Hepatic stellate cell (primary cell): ENCODE results near the gene PGS1.

ENCODE experiments used
- DNase-seq: peaks from one replicate; pipeline ENCODE4 v3.0.0; 2011; ENCODE audit warnings: low spot score

The PGS1 gene

GRCh38 chr17:78364436-78365281, 13.8 kb upstream of the PGS1 start:
- no peak for DNase-seq

GRCh38 chr17:78365561-78366108, 12.8 kb upstream of the PGS1 start:
- DNase-seq = peak; percentile 53

DNA sequence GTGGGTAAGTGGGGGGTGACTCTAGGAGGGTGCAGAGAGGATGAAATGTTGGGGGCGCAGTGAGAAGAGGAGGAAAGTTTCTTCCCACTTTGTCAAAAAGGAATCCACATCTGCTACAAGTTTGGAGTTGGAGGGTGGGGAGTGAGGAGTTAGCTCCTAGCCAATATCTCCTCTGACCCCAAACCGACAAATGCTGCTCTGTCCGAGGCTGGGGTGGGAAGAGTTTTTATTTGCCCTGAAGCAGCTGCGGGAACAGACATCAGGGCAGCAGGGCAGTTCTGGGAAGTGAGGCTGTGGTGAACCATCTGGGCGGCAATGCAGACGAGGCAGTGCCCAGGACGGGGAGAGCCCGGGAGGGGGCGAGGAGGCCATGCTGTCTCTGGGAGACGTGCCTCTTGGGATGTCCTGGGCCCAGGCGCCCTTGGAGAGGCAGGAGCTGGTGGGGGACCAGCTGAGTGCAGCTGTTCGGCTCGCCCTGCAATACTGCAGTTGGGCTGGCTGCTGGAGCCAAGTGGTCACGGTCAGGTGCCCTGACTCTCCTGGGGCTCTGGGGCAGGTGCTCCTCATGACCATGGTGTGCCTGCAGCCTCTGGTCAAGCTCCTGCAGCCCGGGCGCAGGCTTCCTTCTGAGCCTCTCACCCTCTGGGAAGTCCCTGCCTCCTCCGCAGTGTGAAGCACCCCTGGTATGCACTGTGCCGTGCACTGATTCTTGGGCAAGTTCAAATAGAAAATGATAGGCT, 12.2 kb upstream of the PGS1 start:
- no peak for DNase-seq

DNA sequence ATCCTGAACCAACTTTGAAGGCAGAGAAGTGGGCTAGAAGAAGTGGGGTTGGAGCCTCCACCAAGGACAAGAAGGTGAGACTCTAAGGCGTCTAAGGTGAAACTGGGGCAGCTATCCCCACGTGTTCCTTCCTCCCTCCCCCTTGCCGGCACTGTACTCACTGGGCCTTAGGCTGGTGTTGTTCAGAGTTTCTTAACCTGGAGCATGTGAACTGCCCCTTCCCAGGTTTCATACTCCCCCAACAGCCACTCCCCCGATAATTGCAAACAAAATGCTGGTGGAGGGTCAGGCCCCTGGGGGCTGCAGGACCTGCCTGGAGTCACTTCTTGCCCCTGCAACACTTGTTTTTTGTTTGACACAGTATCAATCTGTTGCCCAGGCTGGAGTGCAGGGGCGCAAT, 11.3 kb upstream of the PGS1 start:
- DNase-seq = no peak

DNA sequence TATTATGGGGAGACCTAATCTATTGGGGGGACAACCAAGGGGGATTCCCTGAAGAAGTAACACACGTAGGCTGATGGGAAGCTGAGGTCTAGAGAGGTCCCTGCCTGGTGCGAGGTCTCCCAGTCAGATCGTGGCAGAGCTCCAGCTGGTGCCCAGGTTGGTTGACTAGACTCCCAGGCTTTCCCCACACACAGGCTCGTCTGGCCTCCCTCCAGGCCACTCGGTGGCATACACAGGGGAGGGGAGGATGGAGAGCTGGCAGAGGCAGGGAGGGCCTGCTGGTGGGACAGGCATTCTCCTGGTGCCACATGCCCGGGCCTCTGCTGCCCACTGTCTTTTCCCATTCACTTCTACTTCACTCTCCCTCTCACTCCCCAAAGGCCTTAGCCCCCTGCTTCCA, 10.1 kb upstream of the PGS1 start:
- no peak for DNase-seq

GRCh38 chr17:78368854-78369495, 9.5 kb upstream of the PGS1 start:
- DNase-seq = no peak

GRCh38 chr17:78369791-78370381, 8.6 kb upstream of the PGS1 start:
- DNase-seq = no peak

DNA sequence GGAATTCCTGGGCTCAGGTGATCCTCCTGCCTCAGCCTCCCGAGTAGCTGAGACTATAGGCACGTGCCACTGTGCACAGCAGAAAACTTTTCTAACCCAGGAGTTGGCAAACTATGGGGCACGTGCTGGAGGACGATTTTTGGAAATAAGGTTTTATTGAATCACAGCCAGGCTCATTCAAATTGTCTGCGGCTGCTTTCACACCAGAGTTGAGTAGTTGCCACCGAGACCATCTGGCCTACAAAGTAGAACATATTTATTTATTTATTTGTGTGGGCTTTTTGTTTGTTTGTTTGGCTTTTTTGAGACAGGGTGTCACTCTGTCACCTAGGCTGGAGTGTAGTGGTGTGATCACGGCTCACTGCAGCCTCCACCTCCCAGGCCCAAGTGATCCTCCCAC, 7.4 kb upstream of the PGS1 start:
- DNase-seq = no peak

DNA sequence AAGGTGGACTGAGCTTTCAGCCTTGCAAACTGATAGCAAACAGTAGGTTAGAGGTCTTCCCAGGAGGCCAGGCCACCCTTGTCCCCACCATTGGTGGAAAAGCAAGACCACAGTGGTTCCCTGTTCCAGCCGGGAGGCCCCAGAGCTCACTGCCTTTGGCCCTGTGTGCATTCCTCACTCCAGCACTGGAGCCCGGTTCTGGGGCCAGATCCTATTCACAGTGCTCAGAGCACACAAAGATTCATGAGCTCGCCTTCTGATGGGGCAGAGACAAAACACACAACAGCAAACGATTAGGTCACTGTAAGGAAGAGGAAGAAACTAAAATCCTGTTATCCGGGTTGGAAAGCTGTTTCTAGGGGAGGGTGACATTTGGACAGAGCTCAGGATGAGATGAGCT, 5.6 kb upstream of the PGS1 start:
- no peak for DNase-seq

DNA sequence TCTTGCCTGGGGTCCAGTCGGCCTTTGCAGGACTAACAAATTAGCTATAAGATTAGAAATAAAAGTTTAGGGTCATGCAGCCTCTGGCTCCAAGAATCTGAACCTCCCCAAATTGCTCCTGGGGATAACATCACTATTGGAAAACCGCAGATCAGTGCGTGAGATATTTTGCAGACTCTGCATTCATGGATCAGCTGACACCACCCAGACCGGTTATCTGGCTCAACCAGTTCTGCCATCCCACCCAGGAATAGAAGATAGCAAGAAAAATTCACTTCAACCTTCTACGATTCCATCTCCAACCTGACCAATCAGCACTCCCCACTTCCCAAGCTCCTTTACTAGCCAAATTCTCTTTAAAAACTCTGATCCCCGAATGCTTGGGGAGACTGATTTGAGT, 4.3 kb upstream of the PGS1 start:
- no peak for DNase-seq

DNA sequence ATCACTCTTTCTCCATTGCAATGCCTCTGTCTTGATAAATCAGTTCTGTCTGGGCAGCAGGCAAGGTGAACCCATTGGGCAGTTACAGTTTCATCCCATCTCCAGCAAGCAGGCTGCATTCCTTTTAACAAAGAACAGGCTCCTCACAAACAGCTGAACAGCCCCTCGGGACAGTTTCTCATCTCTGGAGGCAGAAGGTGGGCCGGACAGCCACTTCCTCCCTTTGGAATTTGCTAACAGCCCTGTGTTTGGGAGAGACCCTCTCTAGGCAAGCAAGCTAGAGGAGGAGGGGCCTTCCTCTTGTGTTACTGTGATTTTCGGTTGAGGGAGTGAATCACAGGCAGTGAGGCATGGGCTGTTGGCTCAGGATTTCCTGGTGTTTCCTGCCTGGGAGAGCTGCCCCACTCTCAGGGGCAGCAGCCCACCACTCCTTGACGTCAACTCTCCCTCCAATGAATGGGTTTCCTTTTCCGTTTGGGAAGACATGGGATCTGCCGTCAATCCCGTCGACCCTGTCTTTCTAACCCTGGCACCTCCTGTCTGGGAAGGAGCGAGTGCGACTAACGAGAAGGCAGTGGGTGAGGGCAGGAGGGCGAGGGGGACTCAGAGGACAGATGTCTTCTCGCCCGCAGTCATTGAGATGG, 3.7 kb upstream of the PGS1 start:
- DNase-seq = peak; percentile 69

DNA sequence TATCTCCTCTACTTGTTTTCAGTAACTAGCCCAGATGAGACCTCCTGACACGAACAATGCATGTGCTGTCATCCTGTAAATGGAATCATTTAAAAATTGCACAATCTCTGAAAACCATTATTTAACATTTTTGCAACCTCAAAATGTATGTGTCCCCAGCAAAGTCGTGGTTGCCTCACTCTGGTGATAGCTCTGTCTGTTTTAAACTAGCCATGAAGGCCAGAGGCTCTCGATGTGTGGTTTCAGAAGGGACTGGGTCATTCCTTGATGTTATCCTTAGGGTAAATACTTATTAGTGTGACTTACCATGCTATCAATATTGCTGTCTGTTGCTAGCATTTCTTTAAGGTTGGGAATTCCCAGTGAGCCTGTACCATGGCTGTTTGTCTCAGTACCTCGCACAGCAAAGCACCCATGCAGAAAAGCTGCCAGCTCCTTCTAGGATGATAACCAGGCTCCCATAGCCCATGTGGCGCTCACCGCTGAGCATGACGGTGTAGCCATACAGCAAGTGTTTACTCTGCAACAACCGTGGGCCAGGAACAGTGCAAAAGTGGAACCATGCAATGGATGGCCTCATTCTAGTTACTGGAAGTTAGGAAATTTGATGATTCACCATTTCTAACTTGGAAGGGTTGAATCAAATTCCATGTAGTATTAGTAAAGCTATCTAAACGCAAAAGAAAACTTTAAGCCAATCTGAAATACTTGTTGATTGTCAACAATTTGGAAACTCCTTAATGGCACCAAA, 2.9 kb upstream of the PGS1 start:
- peak; percentile 85 for DNase-seq

GRCh38 chr17:78376161-78376560, 2.3 kb upstream of the PGS1 start:
- DNase-seq = no peak

DNA sequence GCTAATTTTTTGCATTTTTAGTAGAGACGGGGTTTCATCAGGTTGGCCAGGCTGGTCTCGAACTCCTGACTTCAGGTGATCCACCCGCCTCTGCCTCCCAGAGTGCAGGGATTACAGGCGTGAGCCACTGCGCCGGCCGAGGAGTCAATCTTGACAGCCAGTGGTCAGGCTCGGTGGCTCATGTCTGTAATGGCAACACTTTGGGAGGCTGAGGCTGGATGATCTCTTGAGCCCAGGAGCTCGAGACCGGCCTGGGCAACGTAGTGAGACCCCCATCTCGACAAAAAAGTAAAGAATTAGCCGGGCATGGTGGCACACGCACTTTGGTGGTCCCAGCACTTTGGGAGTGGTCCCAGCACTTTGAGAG, 608 bp upstream of the PGS1 start:
- no peak for DNase-seq

- peak; percentile 65 for DNase-seq
These were observed 662 bp downstream of the PGS1 start for GRCh38 chr17:78379131-78379491.

- DNase-seq = no peak
These were observed 1.9 kb downstream of the PGS1 start for GRCh38 chr17:78380370-78380769.

GRCh38 chr17:78381601-78382232, 3.3 kb downstream of the PGS1 start:
- no peak for DNase-seq

GRCh38 chr17:78383725-78384471, 5.4 kb downstream of the PGS1 start:
- peak; percentile 93 for DNase-seq

DNA sequence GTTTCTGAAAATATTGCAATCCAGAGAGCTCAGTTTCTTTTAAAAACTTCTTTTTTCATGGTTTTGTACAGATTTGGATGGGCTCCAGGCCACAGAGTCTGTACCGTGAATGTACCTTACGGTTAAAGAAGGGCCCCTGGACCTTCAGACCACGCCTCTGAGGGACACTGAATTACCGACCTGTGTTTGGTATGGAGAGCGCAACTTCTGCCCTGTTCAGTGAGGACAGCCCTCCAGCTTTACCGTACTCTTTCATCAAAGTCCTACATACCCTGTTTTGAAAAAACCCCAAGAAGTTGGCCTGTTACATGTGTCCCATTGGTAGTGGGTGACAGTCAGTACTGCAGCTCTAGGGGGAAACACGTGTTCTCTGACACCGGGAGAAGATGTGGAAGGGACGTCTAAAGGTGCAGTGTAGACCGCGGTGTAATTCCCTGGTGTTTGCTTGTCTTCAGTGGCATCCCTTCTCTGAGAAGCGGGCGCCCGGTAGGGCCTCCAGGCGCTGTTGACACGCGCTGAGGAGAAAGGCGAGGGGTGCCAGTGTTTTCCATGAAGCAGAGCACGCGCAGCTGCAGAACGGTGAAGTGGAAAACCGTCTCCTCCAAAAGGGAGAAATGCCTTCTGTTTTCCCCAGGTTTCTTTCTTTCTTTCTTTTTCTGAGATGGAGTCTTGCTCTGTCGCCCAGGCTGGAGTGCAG, 6.2 kb downstream of the PGS1 start:
- no peak for DNase-seq
